ENCODE data around the gene PPP1R3G.

The PPP1R3G gene

DNA sequence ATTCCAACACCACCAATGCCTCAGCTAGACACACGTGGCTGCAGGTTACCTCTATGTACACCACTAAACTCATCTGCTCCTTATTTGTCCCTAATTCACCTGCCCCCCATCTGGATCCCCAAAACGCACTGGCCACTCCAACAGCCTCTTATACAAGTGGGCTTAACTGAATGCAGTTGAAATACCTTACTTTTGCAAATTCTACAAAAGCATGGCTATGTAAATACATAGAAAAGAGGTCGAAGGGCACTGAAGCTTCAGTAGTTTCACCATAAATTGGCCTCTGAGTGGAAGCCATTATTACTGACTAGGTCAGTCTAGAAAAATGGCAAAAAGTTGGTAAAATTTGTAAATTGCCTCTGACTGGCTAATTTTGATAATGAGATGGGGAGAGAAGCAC, 11.1 kb upstream of the PPP1R3G start:
- DNase-seq = no peak

DNA sequence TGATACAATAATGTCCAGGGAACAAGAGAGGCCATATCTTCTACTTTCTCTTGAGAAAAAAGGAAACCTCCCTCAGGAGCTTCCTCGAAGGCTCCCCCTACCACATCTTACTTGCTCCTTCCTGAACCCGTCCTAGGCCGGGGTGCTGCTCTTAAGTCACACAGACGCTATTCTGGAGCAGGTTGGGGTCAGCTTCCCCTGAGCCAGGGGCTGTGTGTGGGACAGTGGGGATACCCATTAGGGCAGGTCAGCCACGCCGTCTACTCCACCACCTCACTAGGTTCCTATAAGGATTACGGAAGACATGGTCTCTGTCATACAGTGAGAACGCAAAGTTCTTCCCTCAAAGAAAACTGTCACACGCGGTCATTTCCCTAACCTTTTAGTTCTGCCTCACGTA, 8.2 kb upstream of the PPP1R3G start:
- DNase-seq = no peak

DNA sequence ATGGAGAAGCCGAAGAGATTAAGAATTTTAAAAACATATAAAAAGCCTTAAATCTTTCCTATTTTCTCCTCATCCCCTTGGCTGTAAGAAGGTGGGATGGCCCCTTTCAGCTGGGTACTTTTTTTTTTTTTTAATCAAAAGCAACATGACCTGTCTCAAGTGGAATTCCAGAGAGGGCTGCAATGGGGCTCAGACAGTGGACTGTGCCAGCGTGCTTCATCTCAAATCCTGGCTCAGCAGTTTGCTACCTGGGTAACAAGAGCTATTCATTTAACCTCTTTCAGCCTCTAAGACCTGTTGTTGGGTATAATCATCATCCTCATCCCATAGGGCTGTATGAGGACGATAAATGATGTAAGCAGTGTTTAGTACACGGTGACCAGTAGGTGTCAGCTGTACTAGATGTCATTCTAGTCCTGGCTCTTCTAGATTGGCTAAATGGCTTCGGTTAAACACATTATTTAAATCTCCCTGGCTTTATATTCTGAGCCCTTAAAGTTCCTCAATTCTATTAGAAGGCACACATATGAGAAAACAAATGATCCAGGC, 6.9 kb upstream of the PPP1R3G start:
- DNase-seq = no peak

GRCh38 chr6:5079692-5080091, 5.4 kb upstream of the PPP1R3G start:
- no peak for DNase-seq

DNA sequence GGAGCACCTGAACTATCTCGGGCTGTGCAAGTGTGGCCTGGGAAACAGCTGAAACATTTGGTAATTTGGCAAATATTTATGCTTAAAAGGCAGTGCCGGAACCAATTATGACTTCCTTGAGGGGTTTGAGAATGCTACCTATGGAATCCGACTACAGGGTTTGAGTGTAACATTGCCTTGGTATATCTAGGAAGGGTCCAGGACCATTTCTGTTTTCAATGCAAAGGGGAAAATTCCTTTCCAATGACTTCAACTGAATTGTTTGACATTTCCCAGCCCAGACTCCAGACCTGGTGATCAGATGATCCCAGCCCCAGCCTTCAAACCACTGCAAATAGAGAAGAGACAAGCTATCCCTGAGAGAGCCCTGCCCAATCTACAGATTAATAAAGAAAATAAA, 4.6 kb upstream of the PPP1R3G start:
- no peak for DNase-seq

- no peak for DNase-seq
Measured at GRCh38 chr6:5081182-5081581, 4.0 kb upstream of the PPP1R3G start.

GRCh38 chr6:5081955-5082354, 3.2 kb upstream of the PPP1R3G start:
- DNase-seq = no peak

DNA sequence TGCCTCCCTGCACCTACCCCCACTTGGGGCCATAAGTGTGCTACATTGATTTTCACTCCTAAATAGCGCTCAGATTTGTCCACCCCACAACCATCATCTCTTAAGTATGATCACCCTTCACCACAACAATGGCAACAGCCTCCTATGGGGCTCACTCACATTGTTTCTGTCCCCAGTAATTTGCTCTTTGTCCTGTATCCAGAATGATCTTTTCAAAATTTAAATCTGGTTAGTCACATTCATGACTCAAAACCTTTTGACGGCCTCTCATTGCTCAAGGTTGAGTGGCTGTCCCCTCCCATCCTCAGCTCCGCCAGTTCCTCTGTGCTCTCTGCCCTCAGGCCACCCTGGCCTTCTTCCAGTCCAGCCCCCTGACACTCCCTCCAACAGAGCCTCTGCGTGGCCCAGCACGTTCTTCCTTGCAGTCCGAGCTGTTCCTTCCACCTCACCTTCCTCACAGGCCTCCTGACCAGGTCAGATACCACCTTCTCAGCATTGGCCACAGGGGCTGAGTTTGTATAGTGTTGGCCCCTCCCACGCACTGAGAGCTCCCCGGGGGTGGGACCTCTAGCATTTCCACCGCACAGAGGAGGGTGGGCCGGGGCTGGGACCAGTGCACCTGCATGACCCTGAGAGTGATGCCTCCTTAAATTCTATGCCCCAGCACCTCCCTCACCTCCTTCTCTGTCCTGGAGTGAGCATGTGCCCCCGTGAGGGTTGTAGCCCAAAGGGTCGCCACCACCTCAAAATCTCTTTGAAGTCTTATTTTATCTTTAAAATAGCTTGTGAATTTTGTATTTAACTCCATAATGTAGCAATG, 2.4 kb upstream of the PPP1R3G start:
- no peak for DNase-seq

GRCh38 chr6:5083307-5083583, 1.9 kb upstream of the PPP1R3G start:
- DNase-seq = no peak

GRCh38 chr6:5083813-5084359, 1.3 kb upstream of the PPP1R3G start:
- DNase-seq = no peak

DNA sequence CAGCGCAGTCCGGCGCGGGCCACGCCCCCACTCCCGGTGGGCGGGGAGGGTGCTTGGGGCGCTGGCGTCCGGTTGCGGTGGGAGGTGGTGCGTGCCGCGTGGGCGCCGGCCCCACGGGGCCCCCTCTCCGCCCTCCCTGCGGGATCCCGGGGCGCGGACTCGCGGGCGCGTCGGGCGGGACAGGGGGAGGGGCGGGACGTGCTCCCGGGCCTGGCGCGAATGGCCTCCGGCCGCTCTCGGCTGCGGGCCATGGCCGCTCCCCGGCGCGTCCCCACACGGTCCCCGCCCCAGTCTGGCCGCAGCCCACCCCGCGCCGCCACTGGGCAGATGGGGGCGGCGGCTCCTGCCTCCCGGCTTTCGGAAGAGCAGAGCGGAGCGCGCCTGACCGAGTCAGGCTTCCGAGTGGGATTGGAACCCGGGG, 771 bp upstream of the PPP1R3G start:
- DNase-seq = no peak

DNA sequence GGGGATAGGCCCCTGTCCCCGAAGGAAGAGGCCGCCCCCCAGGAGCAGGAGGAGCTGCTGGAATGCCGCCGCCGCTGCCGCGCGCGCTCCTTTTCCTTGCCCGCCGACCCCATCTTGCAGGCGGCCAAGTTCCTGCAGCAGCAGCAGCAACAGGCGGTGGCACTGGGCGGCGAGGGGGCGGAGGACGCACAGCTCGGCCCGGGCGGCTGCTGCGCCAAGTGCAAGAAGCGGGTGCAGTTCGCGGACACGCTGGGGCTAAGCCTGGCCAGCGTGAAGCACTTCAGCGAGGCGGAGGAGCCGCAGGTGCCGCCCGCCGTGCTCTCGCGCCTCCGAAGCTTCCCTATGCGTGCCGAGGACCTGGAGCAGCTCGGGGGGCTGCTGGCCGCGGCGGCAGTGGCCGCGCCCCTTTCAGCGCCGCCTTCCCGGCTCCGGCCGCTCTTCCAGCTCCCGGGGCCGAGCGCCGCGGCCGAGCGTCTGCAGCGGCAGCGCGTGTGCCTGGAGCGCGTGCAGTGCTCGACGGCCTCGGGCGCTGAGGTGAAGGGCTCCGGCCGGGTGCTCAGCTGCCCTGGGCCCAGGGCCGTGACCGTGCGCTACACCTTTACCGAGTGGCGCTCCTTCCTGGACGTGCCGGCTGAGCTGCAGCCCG, 630 bp downstream of the PPP1R3G start:
- no peak for DNase-seq

- no peak for DNase-seq
Measured at GRCh38 chr6:5086294-5086890, 1.3 kb downstream of the PPP1R3G start.

- no peak for DNase-seq
Measured at GRCh38 chr6:5087389-5087788, 2.2 kb downstream of the PPP1R3G start.

GRCh38 chr6:5088780-5089179, 3.6 kb downstream of the PPP1R3G start:
- DNase-seq = no peak

GRCh38 chr6:5089481-5090438, 4.6 kb downstream of the PPP1R3G start:
- DNase-seq = no peak

- DNase-seq = no peak
Measured at GRCh38 chr6:5090603-5091002, 5.5 kb downstream of the PPP1R3G start.

GRCh38 chr6:5091210-5092069, 6.3 kb downstream of the PPP1R3G start:
- no peak for DNase-seq

- DNase-seq = no peak
Measured at GRCh38 chr6:5093231-5094015, 8.3 kb downstream of the PPP1R3G start.

DNA sequence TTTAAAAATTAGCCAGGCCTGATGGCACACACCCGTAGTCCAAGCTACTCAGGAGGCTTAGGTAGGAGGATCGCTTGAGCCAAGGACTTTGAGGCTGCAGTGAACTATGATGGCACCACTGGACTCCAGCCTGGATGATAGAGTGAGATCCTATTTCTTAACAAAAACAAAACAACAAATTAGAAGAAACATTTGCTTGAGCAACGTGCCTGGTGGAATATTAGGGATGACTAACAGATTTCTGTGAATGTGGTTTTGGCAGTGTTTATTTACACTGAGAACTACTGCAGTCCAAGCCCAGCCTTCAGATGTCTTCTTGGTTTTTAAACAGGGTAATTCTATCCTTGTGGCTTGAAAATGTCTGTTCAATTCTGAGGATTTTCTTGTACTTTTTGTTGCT, 9.2 kb downstream of the PPP1R3G start:
- DNase-seq = no peak

DNA sequence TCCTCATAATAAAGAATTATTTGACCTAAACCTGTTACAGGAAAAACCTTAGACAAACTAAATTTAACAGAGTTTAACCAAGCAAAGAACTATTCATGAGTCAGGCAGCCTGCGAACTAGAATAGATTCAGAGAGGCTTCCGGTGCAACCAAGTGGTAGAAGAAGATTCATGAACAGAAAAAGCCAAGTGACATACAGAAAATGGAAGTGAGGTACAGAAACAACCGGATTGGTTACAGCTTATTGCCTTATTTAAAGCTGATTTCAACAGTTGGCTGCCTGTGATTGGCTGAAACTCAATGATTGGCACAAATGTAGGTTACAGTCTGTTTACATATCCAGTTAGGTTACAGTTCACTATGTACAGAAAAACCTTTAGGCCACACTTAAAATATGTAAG, 10.1 kb downstream of the PPP1R3G start:
- no peak for DNase-seq
